Glomerular visceral epithelial cell (primary cell): ENCODE measurements around the gene SEMA6B.
A peak's percentile ranks its signal among the peaks of the same experiment; 100 is the strongest.

Source experiments
- DNase-seq: peaks from one replicate; pipeline ENCODE4 v3.0.0-alpha.2; 2016; ENCODE audit errors: extremely low spot score

The SEMA6B gene

GRCh38 chr19:4587527-4587926, 28.0 kb upstream of the SEMA6B start:
- DNase-seq = no peak

- no peak for DNase-seq
Measured at GRCh38 chr19:4586691-4587090, 27.2 kb upstream of the SEMA6B start.

DNA sequence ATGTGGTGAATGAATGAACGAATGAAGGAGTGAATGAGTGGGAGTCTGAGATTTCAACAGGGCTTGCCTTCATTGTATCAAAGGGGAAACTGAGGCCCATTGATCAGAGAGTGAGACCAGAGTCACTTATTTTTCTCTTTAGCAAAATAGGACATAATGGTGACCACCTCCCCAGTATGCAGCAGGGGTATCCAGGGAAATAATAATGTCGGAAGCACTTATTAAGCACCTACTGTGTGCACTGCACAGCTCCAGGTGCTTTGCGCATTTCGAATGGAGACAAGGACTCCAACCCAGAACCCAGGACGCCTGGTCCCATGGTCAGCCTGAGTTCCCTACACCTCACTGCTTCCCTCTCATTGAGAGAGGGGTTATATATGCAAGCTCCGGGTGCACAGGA, 26.8 kb upstream of the SEMA6B start:
- no peak for DNase-seq

DNA sequence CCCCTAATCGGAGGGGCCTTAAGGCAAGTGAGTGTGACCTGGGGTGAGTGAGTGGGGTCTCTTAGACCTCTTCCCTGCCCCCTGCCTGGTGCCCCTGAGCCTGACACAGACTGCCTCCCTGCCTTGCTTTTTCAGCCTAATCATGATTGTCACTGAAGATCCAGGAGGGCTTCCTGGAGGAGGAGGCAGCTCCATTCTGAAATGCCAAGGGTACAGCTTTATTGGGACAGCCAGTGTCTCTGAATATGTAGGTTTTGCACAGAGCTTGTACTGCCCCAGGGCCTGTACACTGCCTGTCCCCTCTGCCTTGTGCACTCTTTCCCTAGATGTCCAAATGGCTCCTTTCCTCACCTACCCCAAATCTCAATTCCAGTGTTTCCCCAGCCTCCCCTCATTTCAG, 26.1 kb upstream of the SEMA6B start:
- DNase-seq = no peak

GRCh38 chr19:4584670-4585460, 25.4 kb upstream of the SEMA6B start:
- DNase-seq = no peak

DNA sequence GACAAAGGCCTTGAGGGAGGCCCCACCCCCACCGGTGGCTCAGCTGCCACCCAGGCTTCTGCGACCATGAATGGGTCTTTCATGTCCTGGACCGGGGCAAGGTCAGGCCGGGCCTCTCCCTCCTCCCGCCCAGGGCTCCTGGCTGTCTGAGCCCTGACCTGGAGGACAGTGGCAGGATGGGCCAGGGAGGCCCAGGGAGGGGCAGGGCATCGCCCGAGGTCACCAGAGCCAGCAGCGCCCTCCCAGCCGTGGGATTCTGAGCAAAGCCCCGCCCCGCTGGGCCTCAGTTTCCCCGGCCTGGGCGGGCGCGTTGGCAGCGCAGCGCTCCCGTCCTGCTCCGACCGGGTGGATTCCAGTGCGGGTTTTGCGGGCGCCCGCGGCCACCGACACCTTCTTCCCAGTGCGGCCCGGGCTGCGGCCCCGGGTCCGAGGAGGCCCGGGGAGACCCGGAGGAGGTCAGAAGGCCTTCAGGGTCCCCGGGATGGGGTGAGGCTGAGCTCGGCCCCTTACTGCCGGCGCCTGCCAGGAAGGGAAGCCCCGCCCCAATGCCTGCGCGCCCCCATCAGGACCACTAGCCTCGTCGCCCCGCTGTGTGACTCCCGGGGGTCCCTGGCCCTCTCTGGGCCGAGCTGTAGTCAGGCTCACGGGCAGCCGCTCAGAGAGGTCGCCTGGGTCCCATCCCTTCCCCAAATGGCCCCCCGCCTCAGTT, 24.6 kb upstream of the SEMA6B start:
- DNase-seq = no peak

GRCh38 chr19:4582980-4583842, 23.7 kb upstream of the SEMA6B start:
- peak; percentile 76 for DNase-seq

DNA sequence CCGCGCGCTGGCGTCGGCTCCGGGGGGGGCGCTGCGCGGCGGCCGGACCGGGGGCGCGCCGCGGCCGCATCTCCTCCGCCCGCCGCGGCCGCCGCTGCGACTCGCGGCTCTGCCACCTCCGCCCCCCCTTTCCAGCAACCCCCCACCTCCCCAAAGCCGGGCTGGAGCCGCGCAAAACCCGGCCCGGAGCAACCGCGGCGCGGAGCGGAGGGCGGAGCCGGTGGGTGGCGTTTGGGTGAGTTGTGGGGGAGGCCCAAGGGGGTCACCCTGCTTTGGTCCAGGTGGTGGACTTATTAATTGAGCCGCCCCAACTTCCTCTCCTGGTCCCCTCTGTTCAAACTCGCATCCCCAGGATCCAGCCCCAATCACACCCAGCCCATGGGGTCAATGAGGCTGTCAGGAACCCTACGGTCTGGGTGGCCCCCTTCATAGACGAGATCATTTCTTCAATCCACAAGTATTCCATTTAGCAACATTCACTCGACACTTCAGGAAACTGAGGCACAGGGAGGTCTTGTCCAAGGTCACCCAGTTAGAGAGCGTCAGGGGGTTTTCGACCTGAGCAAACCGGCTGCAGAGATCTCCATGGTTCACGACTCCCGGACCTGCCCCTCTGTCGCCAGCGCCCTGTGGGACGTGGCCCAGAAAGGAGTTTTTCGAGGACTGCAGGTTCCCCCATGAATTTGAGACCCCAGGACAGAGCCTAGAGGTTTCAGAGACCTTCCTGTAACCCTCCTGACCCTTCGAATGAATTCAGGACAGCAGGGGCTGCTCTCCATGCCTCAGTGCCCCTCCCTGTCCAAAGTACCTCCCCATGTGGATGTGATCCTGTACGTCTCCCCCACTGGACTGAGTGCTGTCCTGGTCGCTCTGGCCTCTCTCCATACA, 22.4 kb upstream of the SEMA6B start:
- peak; percentile 64 for DNase-seq

- DNase-seq = no peak
Measured at GRCh38 chr19:4580961-4581665, 21.6 kb upstream of the SEMA6B start.

- no peak for DNase-seq
Measured at GRCh38 chr19:4580021-4580901, 20.8 kb upstream of the SEMA6B start.

DNA sequence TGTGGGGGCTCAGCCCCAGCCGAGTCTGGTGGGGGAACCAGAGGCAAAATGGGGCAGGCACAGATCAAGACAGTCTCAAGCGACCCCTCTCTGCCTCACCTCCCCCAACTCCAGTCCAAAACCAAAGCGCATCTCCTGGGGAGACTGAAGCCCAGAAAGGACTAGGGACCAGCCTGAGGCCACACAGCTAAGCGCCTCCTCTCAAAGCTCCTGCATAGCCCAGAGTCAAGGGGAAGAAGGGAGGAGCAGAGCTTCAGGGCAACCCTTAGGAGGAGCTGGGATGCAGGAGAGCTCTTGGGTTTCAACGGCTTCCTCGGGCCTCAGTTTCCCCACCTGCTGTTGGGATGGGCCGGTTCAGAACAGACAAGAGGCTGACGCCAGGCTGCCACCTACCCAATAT, 19.9 kb upstream of the SEMA6B start:
- no peak for DNase-seq

- DNase-seq = no peak
Measured at GRCh38 chr19:4578552-4579248, 19.2 kb upstream of the SEMA6B start.

GRCh38 chr19:4577020-4577782, 17.7 kb upstream of the SEMA6B start:
- DNase-seq = no peak

DNA sequence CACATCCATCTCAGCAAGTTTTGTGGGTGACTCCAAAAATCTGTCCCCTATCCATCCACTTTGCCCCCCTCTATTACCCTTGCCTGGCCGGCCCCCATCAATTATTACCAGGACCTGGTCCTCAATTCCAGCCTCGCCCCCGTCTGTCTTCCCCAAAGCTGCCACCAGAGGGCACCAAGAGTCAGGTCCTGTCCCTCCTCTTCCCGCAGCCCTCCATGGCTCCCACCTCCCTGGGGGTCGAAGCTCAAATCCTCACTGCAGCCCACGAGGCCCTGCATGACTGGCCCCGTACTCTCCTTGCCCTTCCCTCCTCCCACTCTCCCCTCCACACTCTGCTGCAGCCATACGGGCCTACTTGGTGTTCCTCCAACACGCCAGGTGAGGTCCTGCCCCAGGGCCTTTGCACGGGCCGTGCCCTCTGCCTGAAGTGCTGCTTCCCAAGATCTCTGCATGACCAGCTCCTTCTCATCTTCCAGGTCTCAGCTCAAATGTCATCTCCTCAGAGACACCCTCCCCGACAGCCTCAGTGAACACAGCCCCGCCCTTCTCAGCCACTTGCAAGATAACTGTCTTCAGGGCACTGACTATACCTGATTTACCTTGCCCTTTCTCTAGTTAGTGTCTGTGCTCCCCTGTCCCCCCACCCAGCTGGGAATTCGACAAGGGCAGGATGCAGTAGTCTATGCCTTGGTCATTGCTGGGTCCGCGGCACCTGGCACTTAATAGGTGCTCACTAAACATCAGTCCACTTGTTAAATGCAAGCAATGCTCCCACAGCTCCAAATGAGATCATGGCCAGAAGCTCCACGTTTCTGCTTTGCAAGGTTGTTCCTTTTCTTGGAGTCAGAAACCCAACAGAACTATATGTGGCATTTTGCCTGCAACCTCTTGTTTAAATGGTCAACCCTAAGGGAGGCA, 16.8 kb upstream of the SEMA6B start:
- DNase-seq = peak; percentile 69

DNA sequence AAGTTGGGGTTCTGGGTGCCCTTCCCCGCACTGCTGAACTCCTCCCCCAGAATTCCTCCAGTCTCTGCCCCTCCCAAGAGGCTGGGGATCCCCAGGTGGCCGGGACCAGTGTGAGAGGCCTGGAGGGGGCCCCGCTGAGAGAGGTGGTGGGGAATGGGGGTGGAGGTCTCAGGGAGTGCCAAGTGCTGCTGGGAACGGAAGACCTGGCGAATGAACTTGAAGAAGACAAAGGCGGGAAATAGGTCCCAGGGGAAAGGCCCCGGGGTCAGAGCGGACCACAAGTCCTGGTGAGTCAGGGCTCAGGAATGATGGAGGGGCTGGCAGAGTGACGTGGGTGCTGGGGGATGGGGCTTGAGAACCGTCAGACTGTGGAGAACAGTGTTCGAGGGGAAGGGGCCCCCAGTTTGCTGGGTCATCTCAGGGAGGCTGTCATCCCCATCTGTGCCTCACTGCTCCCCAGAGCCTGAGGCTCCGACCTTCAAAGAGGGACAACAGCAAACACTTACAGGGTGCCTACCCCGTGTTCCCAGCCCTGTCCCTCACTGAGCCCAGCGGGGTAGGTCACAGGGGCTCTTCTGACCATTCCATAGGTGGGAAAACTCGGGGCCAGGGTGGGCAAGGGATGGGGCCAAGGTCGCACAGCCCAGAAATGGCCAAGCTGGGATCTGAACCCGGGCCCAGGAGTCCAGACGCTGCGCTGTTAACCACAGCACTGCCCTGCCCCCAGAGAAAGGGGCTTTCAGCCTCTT, 16.0 kb upstream of the SEMA6B start:
- peak; percentile 95 for DNase-seq

- DNase-seq = no peak
Measured at GRCh38 chr19:4573682-4574081, 14.2 kb upstream of the SEMA6B start.
